Hepatocyte (in vitro differentiated cells): ENCODE measurements around the gene CENPP. TPM values are rescaled to one million over a fixed set of nuclear protein-coding genes. Genes with fewer than 3 reads are reported as not detected.

Experiments used
- DNase-seq: peaks from one replicate; pipeline ENCODE4 v3.0.0-alpha.2; 2016; ENCODE audit warnings: low spot score
- H2AFZ ChIP-seq: fragments of 200-600 bp; sonication (generic); 2 replicates; pipeline ENCODE4 v1.6.0; 2016; ENCODE audit warnings: antibody characterized with exemption, mild to moderate bottlenecking
- H3K27ac ChIP-seq: fragments of 200-600 bp; sonication (generic); 2 replicates; pipeline ENCODE4 v1.5.1; 2016; ENCODE audit warnings: mild to moderate bottlenecking
- H3K27me3 ChIP-seq: fragments of 200-600 bp; sonication (generic); 2 replicates; pipeline ENCODE4 v1.6.1; 2016
- H3K36me3 ChIP-seq: fragments of 200-600 bp; sonication (generic); replicated peaks from 2 replicates; pipeline ENCODE4 v1.5.1; 2016; ENCODE audit warnings: low read depth; ENCODE audit not compliant: insufficient read depth
- H3K4me1 ChIP-seq: fragments of 200-600 bp; sonication (generic); 2 replicates; pipeline ENCODE4 v1.5.1; 2016; ENCODE audit warnings: mild to moderate bottlenecking, moderate library complexity; ENCODE audit not compliant: insufficient read depth
- H3K4me2 ChIP-seq: fragments of 200-600 bp; sonication (generic); 2 replicates; pipeline ENCODE4 v1.6.0; 2016
- H3K4me3 ChIP-seq: fragments of 200-600 bp; sonication (generic); 2 replicates; pipeline ENCODE4 v1.5.1; 2016; ENCODE audit warnings: mild to moderate bottlenecking
- H3K79me2 ChIP-seq: fragments of 200-600 bp; sonication (generic); 2 replicates; pipeline ENCODE4 v1.6.0; 2017; ENCODE audit warnings: mild to moderate bottlenecking
- H3K9me2 ChIP-seq: fragments of 200-600 bp; sonication (generic); replicated peaks from 2 replicates; pipeline ENCODE4 v1.6.0; 2017; ENCODE audit warnings: mild to moderate bottlenecking; ENCODE audit not compliant: insufficient read depth
- H3K9me3 ChIP-seq: fragments of 200-600 bp; sonication (generic); 2 replicates; pipeline ENCODE4 v1.5.1; 2016; ENCODE audit warnings: low read depth, mild to moderate bottlenecking
- H4K20me1 ChIP-seq: fragments of 200-600 bp; sonication (generic); 2 replicates; pipeline ENCODE4 v1.6.0; 2016; ENCODE audit warnings: mild to moderate bottlenecking; ENCODE audit not compliant: insufficient read depth, poor library complexity, severe bottlenecking
- EZH2 ChIP-seq: fragments of 200-600 bp; sonication (generic); IDR thresholded peaks from 2 replicates; pipeline ENCODE4 v1.6.1; 2016; ENCODE audit warnings: antibody characterized with exemption, mild to moderate bottlenecking, borderline replicate concordance
- EZH2phosphoT487 ChIP-seq: fragments of 200-600 bp; sonication (generic); IDR thresholded peaks from one replicate; pipeline ENCODE4 v1.6.1; 2018; ENCODE audit warnings: antibody characterized with exemption, mild to moderate bottlenecking, low read depth, moderate library complexity; ENCODE audit not compliant: unreplicated experiment, severe bottlenecking
- WGBS: methylation state at CpG from one replicate; pipeline ENCODE4 v1.1.6; 2016; ENCODE audit warnings: low lambda C conversion rate; ENCODE audit errors: missing lambda C conversion rate; 5-methylcytosine and 5-hydroxymethylcytosine counted together
- polyA plus RNA-seq: library from polyadenylated mRNA; unstranded; fragments of >200 nt; fragmentation: Nextera tagmentation; extraction: Ambion mirVana; gene quantifications from 2 replicates; pipeline ENCODE4 v1.2.1, GENCODE V29; 2016
- total RNA-seq: library from RNA; depleted of rRNA; stranded (reverse); fragments of >200 nt; gene quantifications from 2 replicates; pipeline ENCODE4 v1.2.3, GENCODE V29; 2014
- TF ChIP-seq, protein P1 (sequence below): fragments of 200-600 bp; sonication (generic); IDR thresholded peaks from 2 replicates; pipeline ENCODE4 v1.5.1; 2016; ENCODE audit warnings: antibody characterized with exemption, mild to moderate bottlenecking; ENCODE audit not compliant: poor library complexity

The CENPP gene
- total and polyA plus RNA-seq, 2 experiments from 2014 or later: 5.1 to 5.9 TPM

DNA sequence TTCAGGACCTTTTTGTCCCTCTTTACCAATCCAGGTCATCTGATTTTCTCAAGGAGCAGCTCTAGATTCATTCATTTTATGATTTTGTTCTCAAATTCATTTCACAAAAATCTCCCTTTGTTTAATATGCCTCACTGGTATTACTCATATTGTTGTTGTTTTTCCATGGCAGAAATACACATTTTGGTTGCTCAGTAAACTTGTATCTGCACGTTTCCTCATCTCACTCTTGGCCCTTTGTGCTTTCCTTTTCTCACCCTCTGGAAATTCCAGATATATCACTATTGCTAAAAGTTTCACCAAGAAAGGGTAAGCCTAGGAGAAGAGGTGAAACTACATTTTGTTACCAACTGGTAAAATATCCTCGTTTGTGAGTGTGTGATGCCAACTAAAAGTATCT, 141.8 kb downstream of the CENPP start:
- H3K27me3 ChIP-seq: no peaks in the 10 kb centered on the region
- 90% methylated on average over 2 of the region's 2 CpGs for WGBS
- no peak overlapping the region for H3K4me2 ChIP-seq
- no peaks in the 10 kb centered on the region for H3K9me3 ChIP-seq
- H2AFZ ChIP-seq: no peak overlapping the region
- no peaks in the 10 kb centered on the region for H4K20me1 ChIP-seq
- no peaks in the 10 kb centered on the region for H3K4me1 ChIP-seq
- H3K27ac ChIP-seq: no peak overlapping the region
- no peaks in the 10 kb centered on the region for H3K79me2 ChIP-seq
- H3K36me3 ChIP-seq: no peaks in the 10 kb centered on the region
- TF ChIP-seq, protein P1, sequence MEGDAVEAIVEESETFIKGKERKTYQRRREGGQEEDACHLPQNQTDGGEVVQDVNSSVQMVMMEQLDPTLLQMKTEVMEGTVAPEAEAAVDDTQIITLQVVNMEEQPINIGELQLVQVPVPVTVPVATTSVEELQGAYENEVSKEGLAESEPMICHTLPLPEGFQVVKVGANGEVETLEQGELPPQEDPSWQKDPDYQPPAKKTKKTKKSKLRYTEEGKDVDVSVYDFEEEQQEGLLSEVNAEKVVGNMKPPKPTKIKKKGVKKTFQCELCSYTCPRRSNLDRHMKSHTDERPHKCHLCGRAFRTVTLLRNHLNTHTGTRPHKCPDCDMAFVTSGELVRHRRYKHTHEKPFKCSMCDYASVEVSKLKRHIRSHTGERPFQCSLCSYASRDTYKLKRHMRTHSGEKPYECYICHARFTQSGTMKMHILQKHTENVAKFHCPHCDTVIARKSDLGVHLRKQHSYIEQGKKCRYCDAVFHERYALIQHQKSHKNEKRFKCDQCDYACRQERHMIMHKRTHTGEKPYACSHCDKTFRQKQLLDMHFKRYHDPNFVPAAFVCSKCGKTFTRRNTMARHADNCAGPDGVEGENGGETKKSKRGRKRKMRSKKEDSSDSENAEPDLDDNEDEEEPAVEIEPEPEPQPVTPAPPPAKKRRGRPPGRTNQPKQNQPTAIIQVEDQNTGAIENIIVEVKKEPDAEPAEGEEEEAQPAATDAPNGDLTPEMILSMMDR: no peak
- TF ChIP-seq EZH2phosphoT487 (no peak), EZH2 (no peak)
- no peak overlapping the region for H3K4me3 ChIP-seq
- DNase-seq: no peak
- H3K9me2 ChIP-seq: no peaks in the 10 kb centered on the region

- H3K4me1 ChIP-seq: no peaks in the 10 kb centered on the region
- no peak overlapping the region for H3K4me2 ChIP-seq
- no peaks in the 10 kb centered on the region for H3K27me3 ChIP-seq
- H4K20me1 ChIP-seq: no peaks in the 10 kb centered on the region
- no peak for TF ChIP-seq EZH2
- TF ChIP-seq, protein P1: no peak
- TF ChIP-seq EZH2phosphoT487: no peak
- no peak for DNase-seq
- H3K27ac ChIP-seq: no peak overlapping the region
- H3K4me3 ChIP-seq: no peak overlapping the region
- no peaks in the 10 kb centered on the region for H3K9me2 ChIP-seq
- H3K9me3 ChIP-seq: no peaks in the 10 kb centered on the region
- no peaks in the 10 kb centered on the region for H3K79me2 ChIP-seq
- H3K36me3 ChIP-seq: no peaks in the 10 kb centered on the region
- WGBS: 96% methylated on average over 2 of the region's 2 CpGs
- H2AFZ ChIP-seq: no peak overlapping the region
Measured at GRCh38 chr9:92468206-92468605, 142.5 kb downstream of the CENPP start.

GRCh38 chr9:92474587-92474986, 148.8 kb downstream of the CENPP start:
- Histone ChIP-seq H3K27me3 (no peaks in the 10 kb centered on the region), H3K4me2 (no peak overlapping the region), H3K4me1 (peaks cover 4% of the 10 kb centered on the region), H2AFZ (no peak overlapping the region), H3K27ac (no peak overlapping the region), H4K20me1 (no peaks in the 10 kb centered on the region), H3K9me2 (no peaks in the 10 kb centered on the region), H3K79me2 (no peaks in the 10 kb centered on the region), H3K36me3 (no peaks in the 10 kb centered on the region), H3K4me3 (no peak overlapping the region), H3K9me3 (no peaks in the 10 kb centered on the region)
- TF ChIP-seq EZH2 (no peak), EZH2phosphoT487 (no peak)
- TF ChIP-seq, protein P1: no peak
- WGBS: 93% methylated on average over 3 of the region's 3 CpGs
- no peak for DNase-seq

DNA sequence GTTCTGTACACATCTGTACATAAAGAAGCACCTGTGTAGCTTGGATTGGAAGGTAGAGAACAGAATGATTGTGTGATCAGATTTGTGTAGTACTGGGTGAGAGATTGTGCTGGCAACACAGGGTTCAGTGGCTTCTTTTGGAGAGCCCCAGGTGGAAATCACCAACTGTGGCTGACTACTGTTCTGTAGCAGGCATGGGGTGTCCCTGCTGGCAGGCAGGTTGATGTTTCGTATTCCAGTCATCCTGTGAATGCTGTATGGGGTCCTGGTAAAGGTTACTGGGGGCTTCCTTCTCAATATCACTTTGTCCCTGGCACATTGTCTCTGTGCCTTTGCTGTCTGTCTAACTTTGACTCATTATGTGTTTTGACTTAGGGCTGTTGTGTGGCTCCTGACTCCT, 151.2 kb downstream of the CENPP start:
- Histone ChIP-seq H3K27ac (no peak overlapping the region), H2AFZ (no peak overlapping the region), H3K4me1 (peaks cover 12% of the 10 kb centered on the region), H3K9me3 (no peaks in the 10 kb centered on the region), H3K4me2 (no peak overlapping the region), H3K27me3 (no peaks in the 10 kb centered on the region), H4K20me1 (no peaks in the 10 kb centered on the region), H3K36me3 (no peaks in the 10 kb centered on the region), H3K79me2 (no peaks in the 10 kb centered on the region), H3K9me2 (no peaks in the 10 kb centered on the region), H3K4me3 (no peak overlapping the region)
- WGBS: 100% methylated on average over 1 of the region's 1 CpG
- no peak for TF ChIP-seq EZH2
- no peak for TF ChIP-seq EZH2phosphoT487
- TF ChIP-seq, protein P1: no peak
- no peak for DNase-seq
